Stimulated activated CD4-positive, alpha-beta T cell treated with anti-CD3 and anti-CD28 coated beads, Interleukin-4, amount 100 ng/mL, for 48 hours (primary cell): ENCODE results near the gene NRN1L.
"Not testable (repeated sequence)": the region's sequence is repeated elsewhere in the genome, so short reads cannot be mapped to it uniquely, and the experiment has no call there.

Experiments
- DNase-seq, 2 donors: peaks; one replicate each; pipeline ENCODE4 v3.0.0-alpha.2; 2020; ENCODE audit warnings: low read depth in 2 of 2

NRN1L gene

DNA sequence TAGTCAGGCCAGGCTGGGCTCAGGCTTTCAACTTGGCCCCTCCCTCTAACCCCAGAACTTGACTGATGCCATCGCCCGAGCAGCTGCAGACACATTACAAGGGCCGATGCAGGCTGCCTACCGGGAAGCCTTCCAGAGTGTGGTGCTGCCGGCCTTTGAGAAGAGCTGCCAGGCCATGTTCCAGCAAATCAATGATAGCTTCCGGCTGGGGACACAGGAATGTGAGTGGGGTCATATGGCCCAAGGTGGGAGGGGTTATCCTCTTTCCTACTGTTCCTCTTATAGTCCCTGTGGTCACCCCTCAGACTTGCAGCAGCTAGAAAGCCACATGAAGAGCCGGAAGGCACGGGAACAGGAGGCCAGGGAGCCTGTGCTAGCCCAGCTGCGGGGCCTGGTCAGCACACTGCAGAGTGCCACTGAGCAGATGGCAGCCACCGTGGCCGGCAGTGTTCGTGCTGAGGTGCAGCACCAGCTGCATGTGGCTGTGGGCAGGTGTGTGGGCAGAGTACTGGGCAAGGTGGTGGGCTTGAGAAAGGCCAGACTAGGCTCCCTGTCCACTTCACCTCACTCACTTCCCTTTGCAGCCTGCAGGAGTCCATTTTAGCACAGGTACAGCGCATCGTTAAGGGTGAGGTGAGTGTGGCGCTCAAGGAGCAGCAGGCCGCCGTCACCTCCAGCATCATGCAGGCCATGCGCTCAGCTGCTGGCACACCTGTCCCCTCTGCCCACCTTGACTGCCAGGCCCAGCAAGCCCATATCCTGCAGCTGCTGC is 2.1 kb upstream of the NRN1L start:
- no peak for DNase-seq

DNA sequence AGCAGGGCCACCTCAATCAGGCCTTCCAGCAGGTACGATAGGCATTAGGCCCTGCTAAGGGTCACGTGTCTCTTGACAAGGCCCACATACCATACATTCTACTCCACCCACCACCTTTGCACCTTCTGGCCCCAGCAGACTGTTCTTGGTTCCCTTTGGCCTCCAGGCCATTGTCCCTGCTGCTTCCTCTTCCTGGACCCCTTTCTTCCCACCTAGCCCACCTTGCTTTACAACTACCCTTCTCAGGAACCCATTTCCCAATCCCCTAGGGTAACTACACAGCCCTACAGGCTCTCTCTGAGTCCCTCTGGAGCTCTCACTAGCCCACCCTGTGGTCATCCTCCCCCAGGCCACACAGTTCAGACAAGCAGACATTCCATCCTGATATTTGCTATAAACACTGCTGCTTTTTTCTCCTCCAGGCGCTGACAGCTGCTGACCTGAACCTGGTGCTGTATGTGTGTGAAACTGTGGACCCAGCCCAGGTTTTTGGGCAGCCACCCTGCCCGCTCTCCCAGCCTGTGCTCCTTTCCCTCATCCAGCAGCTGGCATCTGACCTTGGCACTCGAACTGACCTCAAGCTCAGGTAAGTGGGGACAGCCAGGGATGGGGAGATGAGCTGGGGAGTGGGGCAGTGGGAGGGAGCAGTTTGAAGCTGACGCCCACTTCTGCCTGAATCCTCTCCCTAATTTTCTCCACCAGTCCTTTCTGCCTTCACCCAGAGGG is 1.4 kb upstream of the NRN1L start:
- DNase-seq: no peak

DNA sequence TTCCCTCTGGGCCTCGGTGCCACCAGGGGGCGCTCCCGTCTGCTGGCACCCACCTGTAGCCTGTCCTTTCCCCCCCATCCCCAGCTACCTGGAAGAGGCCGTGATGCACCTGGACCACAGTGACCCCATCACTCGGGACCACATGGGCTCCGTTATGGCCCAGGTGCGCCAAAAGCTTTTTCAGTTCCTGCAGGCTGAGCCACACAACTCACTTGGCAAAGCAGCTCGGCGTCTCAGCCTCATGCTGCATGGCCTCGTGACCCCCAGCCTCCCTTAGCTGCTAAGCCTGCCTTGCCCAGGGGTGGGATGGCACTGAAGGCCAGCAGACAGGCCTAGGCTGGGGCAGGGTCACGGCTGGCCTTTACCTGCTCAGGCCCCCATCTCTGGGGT is 818 bp upstream of the NRN1L start:
- DNase-seq: peak; percentile 55 to 73

DNA sequence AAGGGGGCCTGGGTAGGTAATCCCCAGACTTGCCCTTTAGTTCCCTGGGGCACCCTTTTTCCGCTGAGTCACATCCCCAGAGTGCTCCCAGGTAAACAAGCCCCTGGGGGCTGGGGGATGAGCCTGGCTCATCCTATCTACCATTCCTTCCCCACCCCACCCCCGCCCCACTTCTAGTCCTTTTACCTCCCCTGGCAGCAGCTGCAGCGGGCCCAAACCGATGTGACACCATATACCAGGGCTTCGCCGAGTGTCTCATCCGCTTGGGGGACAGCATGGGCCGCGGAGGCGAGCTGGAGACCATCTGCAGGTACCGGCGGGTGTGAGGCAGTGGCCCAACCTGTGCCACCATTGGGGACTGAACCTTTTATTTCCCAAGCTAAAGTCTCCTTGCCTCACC is 860 bp downstream of the NRN1L start:
- DNase-seq: no peak

DNA sequence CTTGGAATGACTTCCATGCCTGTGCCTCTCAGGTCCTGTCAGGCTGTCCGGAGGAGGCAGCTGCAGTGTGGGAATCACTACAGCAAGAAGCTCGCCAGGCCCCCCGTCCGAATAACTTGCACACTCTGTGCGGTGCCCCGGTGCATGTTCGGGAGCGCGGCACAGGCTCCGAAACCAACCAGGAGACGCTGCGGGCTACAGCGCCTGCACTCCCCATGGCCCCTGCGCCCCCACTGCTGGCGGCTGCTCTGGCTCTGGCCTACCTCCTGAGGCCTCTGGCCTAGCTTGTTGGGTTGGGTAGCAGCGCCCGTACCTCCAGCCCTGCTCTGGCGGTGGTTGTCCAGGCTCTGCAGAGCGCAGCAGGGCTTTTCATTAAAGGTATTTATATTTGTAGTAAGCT is 1.3 kb downstream of the NRN1L start:
- DNase-seq: no peak

DNA sequence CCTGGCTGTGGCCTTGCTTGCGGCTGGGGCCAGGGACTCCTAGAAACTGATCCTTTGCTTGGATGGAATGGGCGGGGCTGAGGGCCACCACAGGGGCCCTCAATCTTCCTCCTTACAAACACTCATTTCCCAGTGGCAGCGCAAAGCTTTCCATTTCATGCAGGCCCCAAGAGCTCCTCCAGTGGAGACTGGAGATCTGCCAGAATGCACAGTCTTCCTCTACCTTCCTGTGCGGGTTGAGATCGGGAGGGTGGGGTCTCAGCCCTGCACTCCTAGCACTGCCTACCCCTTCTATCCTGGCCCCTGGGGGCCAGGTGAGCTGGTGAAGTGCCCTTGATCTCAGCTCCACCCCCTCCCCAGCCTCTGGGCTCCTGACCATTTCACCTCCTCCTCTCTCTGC is 1.7 kb downstream of the NRN1L start:
- DNase-seq: no peak

DNA sequence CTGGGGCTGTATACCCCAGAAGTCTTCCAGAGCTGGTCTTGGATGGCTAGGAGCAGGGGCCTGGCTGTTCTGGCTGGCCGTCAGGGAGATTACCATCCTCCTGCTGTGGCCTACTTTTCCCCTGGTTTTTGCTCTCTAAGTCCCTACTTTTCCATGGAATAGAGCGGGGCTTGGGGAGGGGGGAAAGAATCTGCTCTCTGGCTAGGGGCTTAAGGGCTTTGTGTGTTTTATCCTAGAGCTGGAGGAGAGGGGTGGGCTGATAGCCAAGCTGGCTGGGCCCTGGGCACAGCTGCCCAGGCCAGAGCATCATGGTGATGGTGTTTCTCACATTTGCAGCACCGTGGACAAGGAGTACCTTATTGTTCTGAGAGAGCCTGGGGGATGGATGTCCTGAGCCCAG is 3.6 kb downstream of the NRN1L start:
- no peak for DNase-seq

DNA sequence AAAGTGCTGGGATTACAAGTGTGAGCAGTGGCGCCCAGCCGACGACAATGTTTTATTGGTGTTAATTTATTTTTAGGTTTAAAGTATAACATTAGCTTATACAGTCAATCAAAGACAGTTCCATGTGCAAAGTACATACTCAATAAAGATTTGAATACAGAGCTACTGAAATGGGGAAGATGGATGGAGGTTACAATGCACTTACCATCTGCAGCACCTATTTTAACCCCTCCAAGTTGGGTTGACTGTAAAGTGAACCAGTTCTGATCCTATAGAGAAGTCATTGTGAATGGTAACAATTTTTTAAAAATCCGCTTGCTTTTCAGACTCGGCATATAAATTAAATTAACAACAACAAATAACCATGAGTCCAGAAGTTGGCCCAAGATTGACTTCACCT is 7.7 kb downstream of the NRN1L start:
- no peak for DNase-seq

DNA sequence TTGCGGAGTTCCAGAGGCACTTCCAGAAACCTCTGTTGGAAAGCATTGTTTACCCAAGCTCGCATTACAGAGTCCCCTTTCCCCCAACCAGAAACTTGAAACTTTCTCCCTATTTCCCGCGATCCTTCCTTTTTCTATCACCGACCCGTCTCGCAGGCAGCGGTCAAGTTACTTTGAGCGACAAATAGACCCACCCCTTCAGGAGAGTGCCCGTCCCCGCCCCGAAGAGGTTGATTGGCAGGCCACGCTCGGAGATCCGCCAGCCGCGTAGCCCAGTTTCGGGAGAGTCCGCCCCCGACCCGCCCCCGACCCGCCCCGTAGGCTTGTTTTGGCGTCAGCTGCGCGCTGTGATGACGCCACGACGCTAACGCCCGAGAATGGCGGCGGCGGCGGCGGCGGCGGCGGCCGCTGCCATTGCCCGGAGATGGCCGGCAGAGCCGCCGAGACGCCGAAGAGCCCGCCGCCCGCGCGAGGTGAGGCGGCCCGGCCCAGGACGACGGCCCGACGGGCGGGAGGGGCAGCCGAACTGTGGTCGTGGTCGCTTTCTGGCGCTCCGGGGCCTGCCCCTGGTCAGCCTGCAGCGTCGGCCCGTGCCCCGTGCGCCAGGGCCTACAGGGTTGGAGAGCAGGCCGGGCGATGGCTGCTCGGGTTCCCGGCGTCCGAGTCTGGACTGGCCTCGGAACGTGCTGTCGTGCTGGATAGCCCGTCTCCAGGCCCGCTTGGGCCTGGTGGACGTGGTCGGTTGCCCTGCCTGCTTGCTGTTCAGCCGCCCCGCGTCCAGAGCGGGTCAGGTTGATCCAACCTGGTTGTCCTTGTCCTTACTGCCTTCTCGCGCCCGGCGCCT is 8.4 kb downstream of the NRN1L start, which contains the start of gene PSKH1:
Gene PSKH1 (plus strand): TSS at position 356 of the 844 bp plus-strand sequence. CDS start 15,496 bp downstream, outside the sequence.
- DNase-seq: peak; percentile 89 to 96

DNA sequence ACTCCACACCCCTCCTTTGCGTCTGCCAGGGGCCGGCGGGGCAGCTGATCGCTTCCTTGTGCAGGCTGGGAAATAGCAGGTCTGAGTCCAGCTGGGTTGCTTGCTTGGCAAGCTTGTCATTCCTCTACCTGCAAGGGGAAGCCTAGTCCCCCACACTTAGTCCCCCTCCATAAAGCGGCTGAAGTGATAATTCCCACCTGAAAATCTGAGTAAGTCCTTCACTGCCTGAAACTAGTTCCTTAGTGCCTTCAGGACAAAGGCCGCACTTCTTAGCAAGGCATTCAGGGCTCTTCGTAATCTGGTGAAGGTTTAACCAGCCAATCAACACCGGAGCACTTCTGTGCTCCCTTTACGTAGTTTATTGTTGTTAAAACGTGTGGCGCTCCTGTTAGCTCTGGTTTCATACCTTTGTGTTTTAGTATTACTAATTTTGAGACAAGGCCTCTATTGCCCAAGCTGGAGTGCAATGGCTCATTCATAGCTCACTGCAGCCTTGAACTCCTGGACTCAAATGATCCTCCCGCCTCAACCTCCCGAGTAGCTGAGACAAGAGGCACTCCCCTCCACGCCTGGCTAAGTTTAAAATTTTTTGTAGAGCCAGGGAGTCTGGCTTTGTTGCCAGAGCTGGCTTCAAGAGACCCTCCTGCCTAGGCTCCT is 9.2 kb downstream of the NRN1L start:
- DNase-seq: no peak

DNA sequence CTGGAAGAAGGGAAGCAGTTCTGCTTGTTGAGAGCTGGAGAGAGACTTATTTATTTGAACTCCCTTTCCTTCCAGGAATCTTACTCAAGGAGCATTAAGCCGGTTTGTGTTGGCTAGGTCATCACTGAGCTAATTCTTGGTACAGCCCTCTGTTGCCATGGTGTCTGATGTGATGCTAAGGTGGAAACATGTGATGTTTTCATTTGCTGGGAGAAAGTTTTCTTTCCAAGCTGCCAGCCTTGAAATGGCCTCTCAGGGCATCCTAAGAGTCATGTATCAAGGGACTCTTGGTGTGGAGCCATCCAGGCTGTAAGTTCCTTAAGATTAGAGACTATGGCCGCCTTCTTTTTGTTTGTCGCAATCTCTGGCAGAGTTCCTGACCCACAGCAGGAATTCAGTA is 12.5 kb downstream of the NRN1L start:
- DNase-seq: no peak

DNA sequence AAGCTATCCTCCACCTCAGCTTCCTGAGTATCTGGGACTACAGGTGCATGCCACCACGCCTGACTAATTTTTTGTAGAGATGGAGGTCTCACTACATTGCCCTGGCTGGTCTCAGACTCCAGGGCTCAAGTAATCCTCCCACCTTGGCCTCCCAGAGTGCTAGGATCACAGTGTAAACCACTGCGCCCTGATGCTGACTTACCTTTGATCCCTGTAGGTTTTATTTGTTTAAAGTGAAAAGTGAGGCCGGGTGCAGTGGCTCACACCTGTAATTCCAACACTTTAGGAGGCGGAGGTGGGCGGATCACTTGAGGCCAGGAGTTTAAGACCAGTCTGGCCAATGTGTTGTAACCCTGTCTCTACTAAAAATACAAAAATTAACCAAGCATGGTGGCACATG is 17.0 kb downstream of the NRN1L start:
- no peak for DNase-seq

DNA sequence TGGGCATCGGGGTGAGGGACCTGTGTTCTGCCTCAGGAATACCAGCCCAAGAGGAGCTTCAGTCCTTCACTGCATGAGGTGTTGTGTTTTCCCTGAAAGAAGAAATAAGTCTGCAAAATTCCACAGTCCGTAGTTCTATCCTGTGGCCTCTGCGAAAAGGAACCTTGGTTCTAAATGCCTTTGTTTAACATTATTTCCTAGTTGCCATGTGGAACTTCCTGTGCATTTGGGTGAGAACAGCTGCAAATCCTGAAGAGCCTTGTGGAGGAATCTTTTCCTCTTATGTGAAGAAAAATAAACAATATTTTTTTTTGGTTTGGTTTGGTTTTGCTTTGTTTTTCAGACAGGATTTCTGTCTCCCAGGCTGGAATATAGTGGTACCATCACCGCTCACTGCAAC is 18.1 kb downstream of the NRN1L start:
- no peak for DNase-seq

DNA sequence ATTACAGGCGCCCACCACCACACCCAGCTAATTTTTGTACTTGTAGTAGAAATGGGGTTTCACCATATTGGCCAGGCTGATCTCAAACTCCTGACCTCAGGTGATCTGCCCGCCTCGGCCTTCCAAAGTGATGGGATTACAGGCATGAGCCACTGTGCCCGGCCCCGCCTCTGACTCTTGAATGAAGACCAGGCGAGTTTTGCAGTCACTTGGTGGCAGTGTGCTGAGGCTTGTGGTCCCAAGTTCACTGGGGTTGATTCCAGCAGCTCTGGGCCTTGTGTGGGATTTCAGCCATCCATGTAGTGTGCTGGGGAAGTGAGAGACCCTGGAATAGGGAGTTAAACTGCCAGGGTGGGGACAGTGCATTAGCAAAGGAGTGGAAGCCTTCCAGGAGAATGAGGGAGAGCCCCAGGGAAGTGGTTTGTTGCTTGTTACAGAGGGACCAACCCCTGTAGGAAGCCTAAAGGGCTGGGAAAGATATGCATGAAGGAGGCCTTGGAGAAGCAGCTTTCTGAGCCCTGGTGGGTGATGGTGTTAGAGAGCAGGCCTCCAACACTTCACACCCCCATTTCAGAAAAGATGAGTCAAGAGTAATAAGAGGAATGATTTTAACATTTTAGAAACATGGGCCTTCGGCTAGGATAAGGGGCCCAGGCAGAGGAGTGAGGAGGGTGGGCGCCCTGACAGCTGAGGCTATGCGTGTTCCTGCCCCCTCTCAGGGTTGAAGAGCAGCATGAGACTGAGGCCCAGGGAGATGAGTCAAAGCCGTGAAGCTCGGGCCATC is 22.9 kb downstream of the NRN1L start:
- DNase-seq: no peak

DNA sequence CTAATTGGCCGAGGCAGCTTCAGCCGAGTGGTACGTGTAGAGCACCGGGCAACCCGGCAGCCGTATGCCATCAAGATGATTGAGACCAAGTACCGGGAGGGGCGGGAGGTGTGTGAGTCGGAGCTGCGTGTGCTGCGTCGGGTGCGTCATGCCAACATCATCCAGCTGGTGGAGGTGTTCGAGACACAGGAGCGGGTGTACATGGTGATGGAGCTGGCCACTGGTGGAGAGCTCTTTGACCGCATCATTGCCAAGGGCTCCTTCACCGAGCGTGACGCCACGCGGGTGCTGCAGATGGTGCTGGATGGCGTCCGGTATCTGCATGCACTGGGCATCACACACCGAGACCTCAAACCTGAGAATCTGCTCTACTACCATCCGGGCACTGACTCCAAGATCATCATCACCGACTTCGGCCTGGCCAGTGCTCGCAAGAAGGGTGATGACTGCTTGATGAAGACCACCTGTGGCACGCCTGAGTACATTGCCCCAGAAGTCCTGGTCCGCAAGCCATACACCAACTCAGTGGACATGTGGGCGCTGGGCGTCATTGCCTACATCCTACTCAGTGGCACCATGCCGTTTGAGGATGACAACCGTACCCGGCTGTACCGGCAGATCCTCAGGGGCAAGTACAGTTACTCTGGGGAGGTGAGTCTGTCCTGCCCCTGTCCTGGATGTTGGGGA is 24.5 kb downstream of the NRN1L start:
- DNase-seq: no peak

DNA sequence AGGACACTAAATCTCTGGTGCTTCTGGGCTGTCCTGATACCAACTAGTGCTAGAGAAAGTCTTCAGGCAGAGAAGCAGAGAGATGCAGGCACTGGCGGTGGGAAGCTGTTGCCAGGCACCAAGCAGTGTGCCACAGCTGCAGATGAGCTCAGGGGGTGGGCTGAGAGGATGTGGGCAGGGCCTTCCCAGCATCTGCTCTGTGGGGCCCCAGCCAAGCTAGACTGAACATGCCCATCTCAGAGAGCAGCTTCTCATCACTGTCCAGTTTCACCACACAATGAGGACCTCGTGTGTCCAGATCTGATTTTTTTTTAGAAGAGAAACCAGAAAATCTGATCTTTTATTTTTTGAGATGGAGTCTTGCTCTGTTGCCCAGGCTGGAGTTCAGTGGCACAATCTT is 25.5 kb downstream of the NRN1L start:
- DNase-seq: no peak

DNA sequence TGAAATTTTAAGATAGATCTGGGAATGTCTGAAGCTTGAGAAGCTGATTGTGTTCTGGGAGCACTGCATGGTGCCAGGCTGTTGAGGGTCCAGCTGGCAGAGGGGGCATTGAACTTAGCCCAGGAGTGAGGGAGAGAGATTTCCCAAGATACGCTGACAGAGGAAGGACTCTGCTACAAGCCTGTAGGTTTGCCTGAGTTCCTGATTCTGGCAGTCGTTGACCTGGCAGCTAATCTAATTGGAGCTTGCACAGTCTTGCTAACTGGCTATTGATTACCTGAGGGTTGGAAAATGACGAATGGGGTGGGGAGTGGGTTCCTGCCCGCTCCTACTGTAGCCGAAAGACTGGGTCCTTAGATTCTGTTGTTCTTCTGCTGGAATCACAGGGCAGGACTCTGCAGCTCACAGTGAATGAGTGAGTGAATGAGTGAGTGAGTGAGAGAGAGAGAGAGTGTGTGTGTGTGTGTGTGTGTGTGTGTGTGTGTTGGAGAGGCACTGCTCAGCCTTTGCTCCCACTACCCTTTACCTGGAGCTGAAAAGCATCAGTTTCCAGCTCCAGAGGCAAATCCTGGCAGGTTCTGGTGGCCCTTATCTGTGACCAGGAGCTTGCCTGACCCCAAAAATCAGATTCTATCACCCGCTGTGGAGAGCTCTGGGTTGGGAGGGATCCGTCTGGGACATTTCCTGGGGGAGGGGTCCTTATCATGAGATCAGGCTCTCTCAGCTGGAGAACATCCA is 30.2 kb downstream of the NRN1L start:
- DNase-seq: no peak

DNA sequence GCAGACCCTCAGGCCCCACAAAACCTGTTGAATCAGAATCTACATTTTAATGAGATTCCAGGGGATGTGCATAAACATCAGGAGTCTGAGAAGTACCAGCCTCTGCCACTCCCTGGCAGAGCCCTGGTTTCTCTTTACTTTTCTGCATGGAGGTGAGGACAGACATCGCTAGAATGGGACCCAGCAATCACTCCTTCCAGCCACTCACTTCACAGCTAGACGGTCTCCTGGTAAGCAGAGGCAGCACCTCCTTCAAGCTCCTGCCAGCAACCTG is 30.7 kb downstream of the NRN1L start:
- DNase-seq: not testable (repeated sequence)

DNA sequence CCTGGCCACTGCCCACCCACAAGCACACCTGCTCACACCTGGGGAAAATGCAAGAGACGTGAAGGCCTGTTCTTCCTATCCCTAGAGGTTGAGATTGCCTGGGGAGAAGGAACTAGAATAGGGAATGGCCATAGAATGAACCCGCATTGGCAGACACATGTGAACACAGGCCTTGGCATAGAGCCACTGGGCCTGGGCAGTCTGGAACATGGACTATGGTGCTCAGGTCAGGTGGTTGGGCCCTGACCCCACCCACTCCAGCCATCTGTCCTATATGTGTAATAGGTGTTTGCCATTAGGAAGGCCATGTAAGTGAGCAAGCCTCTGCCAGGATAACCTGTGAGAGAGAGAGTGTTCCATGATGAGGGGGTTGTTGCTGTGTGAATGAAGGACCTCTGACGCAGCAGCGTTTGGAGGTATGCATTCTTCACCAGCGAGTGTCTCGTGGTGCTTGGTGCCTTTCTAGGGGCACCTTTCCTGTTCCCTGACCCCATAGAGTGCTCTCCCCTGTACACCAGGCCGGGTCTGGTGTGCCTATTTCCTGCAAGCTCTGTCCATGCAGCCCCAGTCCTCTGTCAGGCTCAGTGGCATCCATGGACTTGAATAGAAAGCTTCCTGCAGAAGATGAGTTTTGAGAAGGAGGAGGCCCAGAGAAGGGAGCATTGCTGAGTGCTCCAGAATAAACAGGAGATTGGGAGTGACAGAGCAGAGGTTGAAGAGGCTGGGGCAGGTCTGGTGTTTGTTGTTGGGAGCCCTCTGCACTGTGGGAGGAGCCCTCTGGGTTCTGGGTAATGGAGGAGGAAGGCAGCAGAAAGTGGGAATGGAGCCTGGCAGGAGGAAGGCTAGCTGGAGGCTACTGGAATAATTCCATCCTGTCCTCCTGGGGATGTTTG is 31.4 kb downstream of the NRN1L start:
- no peak for DNase-seq
